ENCODE measurements around the gene ZSWIM1. TPM values are rescaled to one million over a fixed set of nuclear protein-coding genes. Genes with fewer than 3 reads are reported as not detected.

The ZSWIM1 gene
- total RNA-seq, 1 donor from 2014 or later = 12.0 TPM

- H3K9me3 Mint-ChIP-seq = no peaks in the 10 kb centered on the region
- H3K36me3 Mint-ChIP-seq = peaks cover 20% of the 10 kb centered on the region
- TF ChIP-seq CTCF (IDR thresholded peaks at IDR 0.05; ENCODE audit: unreplicated experiment) = no peak
- peaks cover 3% of the 10 kb centered on the region for H3K4me1 Mint-ChIP-seq
- DNase-seq (ENCODE audit: low spot score in 2 of 2, unreplicated experiment in 2 of 2) = no peak
- no peaks in the 10 kb centered on the region for H3K27me3 Mint-ChIP-seq (ENCODE audit: low read depth)
- no peak overlapping the region for H3K4me3 Mint-ChIP-seq
- H3K27ac Mint-ChIP-seq = no peak overlapping the region
These were observed 38.7 kb upstream of the ZSWIM1 start for GRCh38 chr20:45842169-45842812.

GRCh38 chr20:45843506-45843905 is 37.5 kb upstream of the ZSWIM1 start:
- H3K27me3 Mint-ChIP-seq (ENCODE audit: low read depth) = no peaks in the 10 kb centered on the region
- H3K9me3 Mint-ChIP-seq = no peaks in the 10 kb centered on the region
- no peak for TF ChIP-seq CTCF (IDR thresholded peaks at IDR 0.05; ENCODE audit: unreplicated experiment)
- no peak overlapping the region for H3K4me3 Mint-ChIP-seq
- H3K27ac Mint-ChIP-seq = no peak overlapping the region
- peaks cover 3% of the 10 kb centered on the region for H3K4me1 Mint-ChIP-seq
- H3K36me3 Mint-ChIP-seq = peaks cover 20% of the 10 kb centered on the region
- no peak for DNase-seq (ENCODE audit: low spot score in 2 of 2, unreplicated experiment in 2 of 2)

- no peak for DNase-seq (ENCODE audit: low spot score in 2 of 2, unreplicated experiment in 2 of 2)
- Mint-ChIP-seq H3K27me3 (ENCODE audit: low read depth) (no peaks in the 10 kb centered on the region), H3K4me3 (no peak overlapping the region), H3K4me1 (peaks cover 3% of the 10 kb centered on the region), H3K36me3 (peaks cover 24% of the 10 kb centered on the region), H3K27ac (no peak overlapping the region), H3K9me3 (no peaks in the 10 kb centered on the region)
- no peak for TF ChIP-seq CTCF (IDR thresholded peaks at IDR 0.05; ENCODE audit: unreplicated experiment)
These were observed 35.6 kb upstream of the ZSWIM1 start for GRCh38 chr20:45845452-45845851.

GRCh38 chr20:45848421-45848820 is 32.6 kb upstream of the ZSWIM1 start:
- Mint-ChIP-seq H3K27ac (no peak overlapping the region), H3K4me3 (no peak overlapping the region), H3K27me3 (ENCODE audit: low read depth) (no peaks in the 10 kb centered on the region), H3K4me1 (no peaks in the 10 kb centered on the region), H3K36me3 (peaks cover 20% of the 10 kb centered on the region), H3K9me3 (no peaks in the 10 kb centered on the region)
- TF ChIP-seq CTCF (IDR thresholded peaks at IDR 0.05; ENCODE audit: unreplicated experiment) = no peak
- DNase-seq (ENCODE audit: low spot score in 2 of 2, unreplicated experiment in 2 of 2) = no peak

GRCh38 chr20:45848969-45849582 is 32.0 kb upstream of the ZSWIM1 start:
- no peaks in the 10 kb centered on the region for H3K4me1 Mint-ChIP-seq
- TF ChIP-seq CTCF (IDR thresholded peaks at IDR 0.05; ENCODE audit: unreplicated experiment) = no peak
- H3K36me3 Mint-ChIP-seq = peaks cover 19% of the 10 kb centered on the region
- DNase-seq (ENCODE audit: low spot score in 2 of 2, unreplicated experiment in 2 of 2) = no peak
- no peaks in the 10 kb centered on the region for H3K9me3 Mint-ChIP-seq
- no peak overlapping the region for H3K4me3 Mint-ChIP-seq
- H3K27ac Mint-ChIP-seq = no peak overlapping the region
- H3K27me3 Mint-ChIP-seq (ENCODE audit: low read depth) = no peaks in the 10 kb centered on the region

Data from mesothelial cell of epicardium (in vitro differentiated cells).